Neural progenitor cell (in vitro differentiated cells): Measurements from ENCODE around the gene CERS3. TPM values are rescaled to one million over a fixed set of nuclear protein-coding genes. Genes with fewer than 3 reads are reported as not detected.

Source experiments
- DNase-seq: peaks from one replicate; pipeline ENCODE4 v3.0.0-alpha.2; 2016; ENCODE audit warnings: low spot score
- H2AFZ ChIP-seq: fragments of 200-600 bp; sonication (generic); replicated peaks from 2 replicates; pipeline ENCODE4 v1.6.1; 2016; ENCODE audit warnings: antibody characterized with exemption
- H3F3A ChIP-seq: fragments of 200-600 bp; sonication (generic); 2 replicates; pipeline ENCODE4 v1.6.1; 2016; ENCODE audit warnings: antibody characterized with exemption, low read depth
- H3K27ac ChIP-seq: fragments of 200-600 bp; sonication (generic); 2 replicates; pipeline ENCODE4 v1.5.1; 2016; ENCODE audit warnings: mild to moderate bottlenecking
- H3K27me3 ChIP-seq: fragments of 200-600 bp; sonication (generic); 2 replicates; pipeline ENCODE4 v1.6.1; 2016; ENCODE audit warnings: mild to moderate bottlenecking, moderate library complexity
- H3K36me3 ChIP-seq: fragments of 200-600 bp; sonication (generic); 2 replicates; pipeline ENCODE4 v1.5.1; 2016
- H3K4me1 ChIP-seq: fragments of 200-600 bp; sonication (generic); 2 replicates; pipeline ENCODE4 v1.6.1; 2016; ENCODE audit warnings: mixed run types
- H3K4me2 ChIP-seq: fragments of 200-600 bp; sonication (generic); 2 replicates; pipeline ENCODE4 v1.6.1; 2016
- H3K4me3 ChIP-seq: fragments of 200-600 bp; sonication (generic); 2 replicates; pipeline ENCODE4 v1.5.1; 2016
- H3K79me2 ChIP-seq: fragments of 200-600 bp; sonication (generic); 2 replicates; pipeline ENCODE4 v1.6.1; 2016; ENCODE audit warnings: low read depth
- H3K9ac ChIP-seq: fragments of 200-600 bp; sonication (generic); 2 replicates; pipeline ENCODE4 v1.6.1; 2016
- H3K9me3 ChIP-seq: fragments of 200-600 bp; sonication (generic); 2 replicates; pipeline ENCODE4 v1.5.1; 2016; ENCODE audit warnings: low read depth
- H4K20me1 ChIP-seq: fragments of 200-600 bp; sonication (generic); 2 replicates; pipeline ENCODE4 v1.6.1; 2016; ENCODE audit warnings: low read depth
- H3K27ac Mint-ChIP-seq: 3 replicates; pipeline ENCODE4 v1.8.0; 2021; ENCODE audit warnings: mixed read lengths
- H3K27me3 Mint-ChIP-seq: 2 replicates; pipeline ENCODE4 v1.8.0; 2022; ENCODE audit warnings: low read depth, mild to moderate bottlenecking, inconsistent platforms, moderate library complexity, mixed read lengths; ENCODE audit not compliant: insufficient read depth
- H3K36me3 Mint-ChIP-seq: 3 replicates; pipeline ENCODE4 v1.8.0; 2021; ENCODE audit warnings: mixed read lengths
- H3K4me1 Mint-ChIP-seq: 3 replicates; pipeline ENCODE4 v1.8.0; 2021; ENCODE audit warnings: mixed read lengths
- H3K4me3 Mint-ChIP-seq: 3 replicates; pipeline ENCODE4 v1.8.0; 2021; ENCODE audit warnings: mild to moderate bottlenecking, moderate library complexity, mixed read lengths
- H3K9me3 Mint-ChIP-seq: 3 replicates; pipeline ENCODE4 v1.8.0; 2020; ENCODE audit warnings: mixed read lengths
- CTCF ChIP-seq: fragments of 200-600 bp; sonication (generic); IDR thresholded peaks from 2 replicates; pipeline ENCODE4 v1.5.1; 2017; ENCODE audit warnings: antibody characterized with exemption, mild to moderate bottlenecking
- EZH2 ChIP-seq: fragments of 200-600 bp; sonication (generic); IDR thresholded peaks from 2 replicates; pipeline ENCODE4 v1.6.1; 2017; ENCODE audit warnings: antibody characterized with exemption, mild to moderate bottlenecking, moderate library complexity
- EZH2phosphoT487 ChIP-seq: fragments of 200-600 bp; sonication (generic); IDR thresholded peaks from 2 replicates; pipeline ENCODE4 v1.6.1; 2017; ENCODE audit warnings: antibody characterized with exemption
- total RNA-seq: library from RNA; depleted of rRNA; stranded (reverse); fragments of >200 nt; gene quantifications from 2 replicates; pipeline ENCODE4 v1.2.3, GENCODE V29; 2015; ENCODE audit warnings: low replicate concordance

The CERS3 gene
- total RNA-seq, 1 donor from 2014 or later: not detected

GRCh38 chr15:100502651-100503050 is 26.1 kb downstream of the CERS3 start:
- H3K36me3 Mint-ChIP-seq: no peaks in the 10 kb centered on the region
- Histone ChIP-seq H3K4me1 (no peaks in the 10 kb centered on the region), H3K27me3 (peaks cover 5% of the 10 kb centered on the region), H3K36me3 (no peaks in the 10 kb centered on the region), H3K79me2 (no peaks in the 10 kb centered on the region), H3K4me2 (no peak overlapping the region), H3K4me3 (no peak overlapping the region), H2AFZ (no peak overlapping the region), H4K20me1 (no peaks in the 10 kb centered on the region), H3K9me3 (no peaks in the 10 kb centered on the region), H3F3A (no peaks in the 10 kb centered on the region), H3K9ac (no peak overlapping the region), H3K27ac (no peak overlapping the region)
- no peak for TF ChIP-seq EZH2
- TF ChIP-seq CTCF: no peak
- no peak for TF ChIP-seq EZH2phosphoT487
- peaks cover 3% of the 10 kb centered on the region for H3K27me3 Mint-ChIP-seq
- no peak overlapping the region for H3K4me3 Mint-ChIP-seq
- H3K9me3 Mint-ChIP-seq: no peaks in the 10 kb centered on the region
- no peak overlapping the region for H3K27ac Mint-ChIP-seq
- peaks cover 4% of the 10 kb centered on the region for H3K4me1 Mint-ChIP-seq
- DNase-seq: no peak

GRCh38 chr15:100501117-100501516 is 27.6 kb downstream of the CERS3 start:
- Mint-ChIP-seq H3K4me3 (no peak overlapping the region), H3K27me3 (peaks cover 3% of the 10 kb centered on the region), H3K27ac (no peak overlapping the region), H3K36me3 (no peaks in the 10 kb centered on the region), H3K9me3 (no peaks in the 10 kb centered on the region), H3K4me1 (no peaks in the 10 kb centered on the region)
- H3K9me3 ChIP-seq: no peaks in the 10 kb centered on the region
- no peaks in the 10 kb centered on the region for H3F3A ChIP-seq
- TF ChIP-seq CTCF (no peak), EZH2 (no peak), EZH2phosphoT487 (no peak)
- no peaks in the 10 kb centered on the region for H4K20me1 ChIP-seq
- H3K4me2 ChIP-seq: no peak overlapping the region
- no peak overlapping the region for H2AFZ ChIP-seq
- no peak overlapping the region for H3K9ac ChIP-seq
- no peak for DNase-seq
- H3K4me1 ChIP-seq: no peaks in the 10 kb centered on the region
- no peaks in the 10 kb centered on the region for H3K79me2 ChIP-seq
- H3K27ac ChIP-seq: no peak overlapping the region
- peaks cover 5% of the 10 kb centered on the region for H3K27me3 ChIP-seq
- no peak overlapping the region for H3K4me3 ChIP-seq
- no peaks in the 10 kb centered on the region for H3K36me3 ChIP-seq

GRCh38 chr15:100500226-100500990 is 28.3 kb downstream of the CERS3 start:
- H3K36me3 ChIP-seq: no peaks in the 10 kb centered on the region
- H3K4me1 ChIP-seq: no peaks in the 10 kb centered on the region
- H3K27me3 ChIP-seq: peaks cover 5% of the 10 kb centered on the region
- H2AFZ ChIP-seq: no peak overlapping the region
- Mint-ChIP-seq H3K9me3 (no peaks in the 10 kb centered on the region), H3K36me3 (no peaks in the 10 kb centered on the region), H3K27me3 (peaks cover 3% of the 10 kb centered on the region), H3K4me3 (no peak overlapping the region), H3K27ac (no peak overlapping the region), H3K4me1 (no peaks in the 10 kb centered on the region)
- H4K20me1 ChIP-seq: no peaks in the 10 kb centered on the region
- DNase-seq: no peak
- H3K4me2 ChIP-seq: no peak overlapping the region
- no peak for TF ChIP-seq CTCF
- no peak for TF ChIP-seq EZH2phosphoT487
- no peak for TF ChIP-seq EZH2
- H3K4me3 ChIP-seq: no peak overlapping the region
- no peak overlapping the region for H3K9ac ChIP-seq
- H3K9me3 ChIP-seq: no peaks in the 10 kb centered on the region
- H3K79me2 ChIP-seq: no peaks in the 10 kb centered on the region
- no peak overlapping the region for H3K27ac ChIP-seq
- no peaks in the 10 kb centered on the region for H3F3A ChIP-seq
